ENCODE data around the gene MYO1C. TPM values are rescaled to one million over a fixed set of nuclear protein-coding genes. Genes with fewer than 3 reads are reported as not detected.
"Not testable (repeated sequence)": the region's sequence is repeated elsewhere in the genome, so short reads cannot be mapped to it uniquely, and the experiment has no call there.

Gene MYO1C
- total RNA-seq, 6 experiments from 2014 or later = 310 to 400 (median 328) TPM

DNA sequence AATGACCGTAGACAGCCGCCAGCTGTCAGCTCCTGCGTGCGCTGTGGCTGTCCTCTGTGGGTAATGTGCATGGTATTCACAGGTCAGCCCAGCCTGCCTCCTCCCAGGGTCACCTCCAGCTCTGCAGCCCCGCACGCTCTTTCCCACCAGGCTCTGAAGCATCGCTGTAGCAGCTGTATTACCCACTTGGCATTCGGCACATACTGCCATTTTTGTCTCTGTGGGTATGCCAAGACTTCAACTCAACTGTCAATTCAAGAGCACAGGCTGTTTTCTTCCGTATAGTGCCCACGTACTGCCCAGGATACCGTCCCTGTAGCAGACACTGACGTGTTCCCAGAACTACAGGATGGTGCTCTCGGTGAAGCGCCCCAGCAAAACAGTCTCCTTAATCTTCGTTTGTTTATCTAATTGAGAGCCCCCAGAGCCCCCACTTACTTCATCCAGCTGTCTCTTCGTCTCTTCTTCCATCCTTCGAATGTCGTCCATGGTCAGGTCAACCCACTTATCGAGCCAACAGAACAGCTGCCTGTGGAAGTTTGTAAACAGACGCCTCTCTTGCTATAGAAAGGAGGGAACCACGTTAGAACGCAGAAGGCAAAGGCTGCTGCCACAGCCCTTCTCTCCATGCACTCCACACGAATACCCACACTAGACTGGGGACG lies 41.3 kb upstream of the MYO1C start:
- H3K36me3 Mint-ChIP-seq (ENCODE audit: low read depth) = peaks cover 33% of the 10 kb centered on the region
- no peaks in the 10 kb centered on the region for H3K9me3 Mint-ChIP-seq
- H3K27ac Mint-ChIP-seq = no peak overlapping the region
- no peak for DNase-seq
- TF ChIP-seq, protein P1, sequence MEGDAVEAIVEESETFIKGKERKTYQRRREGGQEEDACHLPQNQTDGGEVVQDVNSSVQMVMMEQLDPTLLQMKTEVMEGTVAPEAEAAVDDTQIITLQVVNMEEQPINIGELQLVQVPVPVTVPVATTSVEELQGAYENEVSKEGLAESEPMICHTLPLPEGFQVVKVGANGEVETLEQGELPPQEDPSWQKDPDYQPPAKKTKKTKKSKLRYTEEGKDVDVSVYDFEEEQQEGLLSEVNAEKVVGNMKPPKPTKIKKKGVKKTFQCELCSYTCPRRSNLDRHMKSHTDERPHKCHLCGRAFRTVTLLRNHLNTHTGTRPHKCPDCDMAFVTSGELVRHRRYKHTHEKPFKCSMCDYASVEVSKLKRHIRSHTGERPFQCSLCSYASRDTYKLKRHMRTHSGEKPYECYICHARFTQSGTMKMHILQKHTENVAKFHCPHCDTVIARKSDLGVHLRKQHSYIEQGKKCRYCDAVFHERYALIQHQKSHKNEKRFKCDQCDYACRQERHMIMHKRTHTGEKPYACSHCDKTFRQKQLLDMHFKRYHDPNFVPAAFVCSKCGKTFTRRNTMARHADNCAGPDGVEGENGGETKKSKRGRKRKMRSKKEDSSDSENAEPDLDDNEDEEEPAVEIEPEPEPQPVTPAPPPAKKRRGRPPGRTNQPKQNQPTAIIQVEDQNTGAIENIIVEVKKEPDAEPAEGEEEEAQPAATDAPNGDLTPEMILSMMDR (IDR thresholded peaks at IDR 0.05) = no peak
- no peak overlapping the region for H3K4me3 Mint-ChIP-seq
- H3K4me1 Mint-ChIP-seq (ENCODE audit: low read depth) = peaks cover 8% of the 10 kb centered on the region
- no peaks in the 10 kb centered on the region; the same call in 1 of the 2 replicates for H3K27me3 Mint-ChIP-seq (ENCODE audit: insufficient read depth)

DNA sequence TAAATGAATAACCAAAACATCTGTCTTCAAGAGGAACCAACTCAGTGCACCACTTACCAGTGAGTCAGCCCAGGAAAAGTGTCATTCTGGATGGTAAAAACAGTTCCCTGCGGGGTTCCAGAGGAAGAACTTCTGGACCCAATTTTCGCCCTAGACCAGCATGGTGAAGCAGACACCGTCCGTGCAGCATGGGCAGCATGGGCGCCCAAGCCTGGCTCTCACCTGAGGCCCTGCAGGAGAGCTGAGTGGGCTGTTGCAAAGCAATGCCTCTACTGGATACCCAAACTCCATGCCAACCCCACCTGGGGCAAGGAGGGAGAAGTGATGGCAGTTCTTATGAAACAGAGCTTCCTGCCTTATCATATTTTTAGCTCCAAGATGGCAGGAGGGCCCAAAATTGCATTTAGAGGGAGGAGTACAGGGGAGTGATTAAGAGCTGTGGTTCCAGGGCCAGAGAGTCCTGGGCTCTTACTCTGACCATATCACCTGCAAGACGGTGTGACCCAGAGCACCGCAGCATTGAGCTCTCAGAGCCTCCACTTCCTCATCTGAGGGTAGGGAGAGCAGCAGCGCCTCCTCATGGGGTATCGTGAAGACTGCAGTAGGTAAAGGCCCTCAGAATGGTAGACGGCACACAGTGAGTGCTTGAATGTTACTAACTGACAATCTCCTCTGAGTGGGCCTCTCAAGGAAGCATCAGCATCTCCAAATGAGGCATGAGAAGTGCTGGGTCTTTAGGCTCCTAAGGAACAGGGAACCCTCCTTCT lies 40.5 kb upstream of the MYO1C start:
- Mint-ChIP-seq H3K9me3 (no peaks in the 10 kb centered on the region), H3K36me3 (ENCODE audit: low read depth) (peaks cover 30% of the 10 kb centered on the region)

DNA sequence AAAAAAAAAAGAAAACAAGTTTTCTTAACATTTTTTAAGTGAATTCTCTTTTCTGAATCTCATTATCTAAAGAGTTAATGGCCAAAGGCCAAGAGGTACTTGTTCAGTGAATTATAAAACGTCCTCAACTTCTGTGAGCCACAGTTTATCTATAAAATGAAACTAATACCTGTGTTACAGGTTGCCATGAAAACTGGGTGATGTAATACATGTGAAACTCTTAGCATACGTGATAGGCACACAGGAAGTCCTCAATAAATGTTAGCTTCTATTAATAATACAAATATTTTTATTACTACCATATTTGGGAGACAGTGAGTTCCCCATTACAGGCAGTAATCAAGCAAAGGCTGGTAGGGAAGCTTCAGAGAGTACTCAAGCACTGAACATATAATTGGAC lies 37.4 kb upstream of the MYO1C start:
- no peak overlapping the region for H3K4me3 Mint-ChIP-seq
- no peak overlapping the region for H3K27ac Mint-ChIP-seq
- TF ChIP-seq, protein P1 (IDR thresholded peaks at IDR 0.05) = no peak
- no peak for DNase-seq
- peaks cover 8% of the 10 kb centered on the region for H3K4me1 Mint-ChIP-seq (ENCODE audit: low read depth)
- H3K27me3 Mint-ChIP-seq (ENCODE audit: insufficient read depth) = no peaks in the 10 kb centered on the region
- peaks cover 23% of the 10 kb centered on the region for H3K36me3 Mint-ChIP-seq (ENCODE audit: low read depth)
- no peaks in the 10 kb centered on the region for H3K9me3 Mint-ChIP-seq

More for the DNA sequence above, 40.5 kb upstream of the MYO1C start:
- Mint-ChIP-seq H3K4me3 (no peak overlapping the region), H3K4me1 (ENCODE audit: low read depth) (peaks cover 8% of the 10 kb centered on the region), H3K27me3 (ENCODE audit: insufficient read depth) (no peaks in the 10 kb centered on the region; the same call in 1 of the 2 replicates), H3K27ac (no peak overlapping the region)
- TF ChIP-seq, protein P1 (IDR thresholded peaks at IDR 0.05) = peak; percentile 46
- DNase-seq = no peak

DNA sequence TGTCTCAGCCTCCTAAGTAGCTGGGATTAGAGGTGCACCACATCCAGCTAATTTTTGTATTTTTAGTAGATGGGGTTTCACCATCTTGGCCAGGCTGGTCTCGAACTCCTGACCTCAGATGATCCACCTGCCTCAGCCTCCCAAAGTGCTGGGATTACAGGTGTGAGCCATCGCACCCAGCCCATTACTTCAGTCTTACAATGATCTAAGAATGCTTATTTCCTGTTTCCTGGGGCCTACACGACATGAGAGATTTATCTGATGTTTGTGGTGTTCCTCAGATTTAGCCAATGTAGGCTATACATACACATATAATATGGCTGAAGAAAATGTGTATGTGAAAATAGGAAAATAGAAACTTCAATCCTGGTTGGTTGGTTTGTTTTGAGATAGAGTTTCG lies 34.4 kb upstream of the MYO1C start:
- H3K9me3 Mint-ChIP-seq; H3K27me3 Mint-ChIP-seq (ENCODE audit: insufficient read depth); H3K36me3 Mint-ChIP-seq (ENCODE audit: low read depth); H3K4me1 Mint-ChIP-seq (ENCODE audit: low read depth); DNase-seq; H3K4me3 Mint-ChIP-seq; H3K27ac Mint-ChIP-seq: not testable (repeated sequence)

DNA sequence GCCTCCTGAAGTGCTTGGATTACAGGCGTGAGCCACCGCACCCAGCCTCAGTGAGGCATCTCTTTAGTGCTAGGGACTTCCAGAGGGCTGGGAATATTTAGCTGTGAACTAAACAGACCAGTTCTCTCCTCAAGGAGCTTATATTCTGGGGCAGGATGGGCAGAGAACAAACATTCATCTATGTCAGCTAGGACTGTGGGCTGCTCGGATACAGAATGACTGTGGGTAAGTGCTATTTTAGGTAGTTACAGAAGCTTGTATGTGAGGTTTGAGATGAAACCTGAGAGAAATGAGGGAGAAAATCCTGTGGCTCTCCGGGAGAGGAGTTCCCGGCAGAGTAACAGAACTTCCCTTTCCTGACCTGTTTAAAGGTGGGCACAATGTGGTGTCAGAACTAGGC lies 30.1 kb upstream of the MYO1C start:
- no peak for DNase-seq
- Mint-ChIP-seq H3K4me1 (ENCODE audit: low read depth) (peaks cover 3% of the 10 kb centered on the region; the same call in 1 of the 2 replicates), H3K4me3 (no peak overlapping the region), H3K9me3 (no peaks in the 10 kb centered on the region), H3K27ac (no peak overlapping the region), H3K36me3 (ENCODE audit: low read depth) (peaks cover 14% of the 10 kb centered on the region; the same call in 1 of the 2 replicates), H3K27me3 (ENCODE audit: insufficient read depth) (no peaks in the 10 kb centered on the region)
- TF ChIP-seq, protein P1 (IDR thresholded peaks at IDR 0.05) = no peak

DNA sequence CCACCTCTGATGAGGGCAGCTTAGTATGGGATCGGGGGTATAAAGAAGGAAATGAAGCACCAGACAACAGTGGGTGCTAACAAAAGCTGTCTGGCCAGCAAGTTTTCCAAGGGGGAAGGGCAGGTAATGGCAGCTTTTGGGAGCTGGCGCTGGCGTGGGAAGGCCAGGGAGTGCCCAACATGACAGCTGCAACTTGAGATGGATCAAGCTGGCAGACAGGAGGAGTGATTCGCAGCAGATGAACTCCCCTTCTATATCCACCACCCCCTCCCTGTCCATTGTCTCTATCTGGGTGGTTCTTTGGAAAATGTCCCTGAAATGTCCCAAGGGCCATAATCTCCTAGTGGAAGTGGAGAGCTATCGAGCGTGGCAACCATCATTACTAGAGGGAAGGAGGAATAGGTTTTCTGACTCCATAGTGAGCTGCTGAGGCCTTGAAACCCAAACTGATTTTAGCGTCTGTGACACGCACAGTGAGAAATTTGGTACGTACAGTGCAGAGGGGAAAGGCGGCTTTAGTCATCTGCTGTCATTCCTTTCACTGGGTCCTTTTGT lies 28.7 kb upstream of the MYO1C start:
- TF ChIP-seq, protein P1 (IDR thresholded peaks at IDR 0.05) = no peak; the same call in 1 of the 2 replicates
- Mint-ChIP-seq H3K9me3 (no peaks in the 10 kb centered on the region), H3K27me3 (ENCODE audit: insufficient read depth) (no peaks in the 10 kb centered on the region), H3K27ac (no peak overlapping the region), H3K4me1 (ENCODE audit: low read depth) (peaks cover 7% of the 10 kb centered on the region; the same call in 1 of the 2 replicates), H3K36me3 (ENCODE audit: low read depth) (peaks cover 16% of the 10 kb centered on the region; the same call in 1 of the 2 replicates), H3K4me3 (no peak overlapping the region)
- no peak for DNase-seq

Measured in HFFc6 (cell line).